ENCODE measurements around the gene DIP2C.
"Not testable (repeated sequence)": the region's sequence is repeated elsewhere in the genome, so short reads cannot be mapped to it uniquely, and the experiment has no call there.

DIP2C gene

DNA sequence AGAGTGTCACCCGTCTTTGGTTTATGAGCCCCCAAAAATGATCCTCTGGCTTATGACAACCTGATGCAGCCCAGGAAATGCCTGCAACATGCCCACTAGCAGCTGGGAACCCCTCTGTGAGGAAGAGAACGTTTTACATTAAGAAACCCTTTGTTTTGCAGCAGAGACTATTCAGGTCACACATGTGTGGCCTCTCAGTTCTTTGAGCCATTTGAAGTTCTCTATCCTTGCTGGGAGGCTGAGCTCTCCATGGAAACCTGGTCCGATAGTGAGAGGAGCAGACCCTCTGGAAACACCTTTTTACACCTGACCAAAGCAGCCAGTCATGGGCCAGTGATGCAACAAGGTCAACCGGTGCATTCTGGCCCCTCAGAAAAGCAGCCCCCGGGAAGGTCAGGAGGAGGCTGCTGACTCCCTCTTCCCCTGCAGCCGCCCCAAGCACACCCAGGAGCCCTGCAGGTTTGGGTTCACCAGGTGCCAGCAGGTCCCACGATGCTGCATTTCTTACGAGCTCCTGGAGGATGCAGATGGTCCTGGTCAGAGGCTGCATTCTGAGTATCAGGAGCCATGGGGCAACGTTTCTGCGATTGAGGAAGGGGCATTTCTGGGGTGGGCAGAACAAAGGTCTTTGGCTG is 419.9 kb downstream of the DIP2C start:
- TF ChIP-seq, protein P1, sequence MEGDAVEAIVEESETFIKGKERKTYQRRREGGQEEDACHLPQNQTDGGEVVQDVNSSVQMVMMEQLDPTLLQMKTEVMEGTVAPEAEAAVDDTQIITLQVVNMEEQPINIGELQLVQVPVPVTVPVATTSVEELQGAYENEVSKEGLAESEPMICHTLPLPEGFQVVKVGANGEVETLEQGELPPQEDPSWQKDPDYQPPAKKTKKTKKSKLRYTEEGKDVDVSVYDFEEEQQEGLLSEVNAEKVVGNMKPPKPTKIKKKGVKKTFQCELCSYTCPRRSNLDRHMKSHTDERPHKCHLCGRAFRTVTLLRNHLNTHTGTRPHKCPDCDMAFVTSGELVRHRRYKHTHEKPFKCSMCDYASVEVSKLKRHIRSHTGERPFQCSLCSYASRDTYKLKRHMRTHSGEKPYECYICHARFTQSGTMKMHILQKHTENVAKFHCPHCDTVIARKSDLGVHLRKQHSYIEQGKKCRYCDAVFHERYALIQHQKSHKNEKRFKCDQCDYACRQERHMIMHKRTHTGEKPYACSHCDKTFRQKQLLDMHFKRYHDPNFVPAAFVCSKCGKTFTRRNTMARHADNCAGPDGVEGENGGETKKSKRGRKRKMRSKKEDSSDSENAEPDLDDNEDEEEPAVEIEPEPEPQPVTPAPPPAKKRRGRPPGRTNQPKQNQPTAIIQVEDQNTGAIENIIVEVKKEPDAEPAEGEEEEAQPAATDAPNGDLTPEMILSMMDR (IDR thresholded peaks at IDR 0.05; ENCODE audit: borderline replicate concordance, control extremely low read depth, extremely low read depth, insufficient read depth, missing control alignments): no peak
- no peak for DNase-seq (ENCODE audit: low spot score)
- in situ Hi-C loops (cut with MboI; ENCODE audit: low sequenced_read_pairs, unreplicated experiment): no loop called here

DNA sequence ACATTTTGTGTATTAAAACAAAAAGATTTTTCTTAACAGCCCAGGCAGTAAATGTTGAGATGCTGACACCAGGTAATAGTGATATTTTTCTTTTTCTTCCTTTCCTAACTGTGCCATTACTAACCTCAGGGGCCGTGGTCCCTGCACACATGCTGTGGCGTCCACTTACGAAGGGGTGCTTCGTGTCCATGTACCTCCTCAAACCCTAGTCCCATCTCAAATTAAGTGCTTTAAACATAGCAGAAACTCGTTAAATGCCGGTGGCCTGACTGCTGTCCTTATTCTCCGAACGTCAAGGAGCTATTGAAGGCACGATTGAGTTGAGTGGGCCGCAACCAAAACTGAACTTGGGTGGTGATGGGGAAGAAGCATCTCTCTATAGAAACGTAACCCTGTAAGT is 421.8 kb downstream of the DIP2C start:
- TF ChIP-seq, protein P1 (IDR thresholded peaks at IDR 0.05; ENCODE audit: borderline replicate concordance, control extremely low read depth, extremely low read depth, insufficient read depth, missing control alignments): no peak
- DNase-seq (ENCODE audit: low spot score): no peak
- in situ Hi-C loops (cut with MboI; ENCODE audit: low sequenced_read_pairs, unreplicated experiment): no loop called here

DNA sequence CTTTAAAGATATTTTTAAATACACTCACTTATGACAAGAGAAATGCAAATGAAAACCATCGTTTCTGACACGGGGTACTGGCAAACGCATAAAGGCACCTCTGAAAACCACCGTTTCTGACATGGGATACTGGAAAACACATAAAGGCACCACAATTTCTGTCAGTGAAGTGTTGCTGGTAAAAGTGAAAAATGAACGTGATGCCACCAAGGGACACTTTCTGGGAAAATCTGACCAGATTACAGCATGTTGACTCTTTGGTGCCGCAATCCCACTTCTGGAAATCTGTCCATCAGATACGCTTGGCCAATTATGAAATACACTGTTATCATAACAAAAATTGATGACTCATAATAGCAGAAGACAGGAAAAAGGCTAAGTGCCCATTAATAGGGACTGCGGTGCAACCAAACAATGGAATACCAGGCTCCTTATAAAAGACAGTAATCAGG is 422.5 kb downstream of the DIP2C start:
- TF ChIP-seq, protein P1 (IDR thresholded peaks at IDR 0.05; ENCODE audit: borderline replicate concordance, control extremely low read depth, extremely low read depth, insufficient read depth, missing control alignments): no peak
- no peak for DNase-seq (ENCODE audit: low spot score)
- in situ Hi-C loops (cut with MboI; ENCODE audit: low sequenced_read_pairs, unreplicated experiment): no loop called here

DNA sequence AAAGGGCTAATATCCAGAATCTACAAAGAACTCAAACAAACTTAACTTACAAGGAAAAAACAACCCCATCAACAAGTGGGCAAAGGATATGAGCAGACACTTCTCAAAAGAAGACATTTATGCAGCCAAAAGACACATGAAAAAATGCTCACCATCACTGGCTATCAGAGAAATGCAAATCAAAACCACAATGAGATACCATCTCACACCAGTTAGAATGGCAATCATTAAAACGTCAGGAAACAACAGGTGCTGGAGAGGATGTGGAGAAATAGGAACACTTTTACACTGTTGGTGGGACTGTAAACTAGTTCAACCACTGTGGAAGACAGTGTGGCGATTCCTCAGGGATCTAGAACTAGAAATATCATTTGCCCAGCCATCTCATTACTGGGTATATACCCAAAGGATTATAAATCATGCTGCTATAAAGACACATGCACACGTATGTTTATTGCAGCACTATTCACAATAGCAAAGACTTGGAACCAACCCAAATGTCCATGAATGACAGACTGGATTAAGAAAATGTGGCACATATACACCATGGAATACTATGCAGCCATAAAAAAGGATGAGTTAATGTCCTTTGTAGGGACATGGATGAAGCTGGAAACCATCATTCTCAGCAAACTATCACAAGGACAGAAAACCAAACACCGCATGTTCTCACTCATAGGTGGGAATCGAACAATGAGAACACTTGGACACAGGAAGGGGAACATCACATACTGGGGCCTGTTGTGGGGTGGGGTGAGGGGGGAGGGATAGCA is 423.5 kb downstream of the DIP2C start:
- not testable (repeated sequence) for DNase-seq (ENCODE audit: low spot score)

DNA sequence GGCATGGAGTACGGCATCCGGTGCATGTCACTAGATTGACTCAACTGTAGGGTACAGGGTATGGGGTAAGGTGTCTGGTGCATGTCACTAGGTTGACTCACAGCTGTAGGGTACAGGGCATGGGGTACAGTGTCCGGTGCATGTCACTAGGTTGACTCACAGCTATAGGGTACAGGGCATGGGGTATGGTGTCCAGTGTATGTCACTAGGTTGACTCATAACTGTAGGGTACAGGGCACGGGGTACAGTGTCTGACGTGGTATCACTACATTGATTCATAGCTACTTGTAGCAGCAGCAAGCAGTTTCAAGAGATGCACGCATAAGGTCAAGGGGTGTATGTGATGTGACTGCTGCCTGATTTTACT is 424.4 kb downstream of the DIP2C start:
- DNase-seq (ENCODE audit: low spot score); in situ Hi-C loops (cut with MboI; ENCODE audit: low sequenced_read_pairs, unreplicated experiment): not testable (repeated sequence)

More for the DNA sequence above, 423.5 kb downstream of the DIP2C start:
- in situ Hi-C loops (cut with MboI; ENCODE audit: low sequenced_read_pairs, unreplicated experiment): not testable (repeated sequence)

DNA sequence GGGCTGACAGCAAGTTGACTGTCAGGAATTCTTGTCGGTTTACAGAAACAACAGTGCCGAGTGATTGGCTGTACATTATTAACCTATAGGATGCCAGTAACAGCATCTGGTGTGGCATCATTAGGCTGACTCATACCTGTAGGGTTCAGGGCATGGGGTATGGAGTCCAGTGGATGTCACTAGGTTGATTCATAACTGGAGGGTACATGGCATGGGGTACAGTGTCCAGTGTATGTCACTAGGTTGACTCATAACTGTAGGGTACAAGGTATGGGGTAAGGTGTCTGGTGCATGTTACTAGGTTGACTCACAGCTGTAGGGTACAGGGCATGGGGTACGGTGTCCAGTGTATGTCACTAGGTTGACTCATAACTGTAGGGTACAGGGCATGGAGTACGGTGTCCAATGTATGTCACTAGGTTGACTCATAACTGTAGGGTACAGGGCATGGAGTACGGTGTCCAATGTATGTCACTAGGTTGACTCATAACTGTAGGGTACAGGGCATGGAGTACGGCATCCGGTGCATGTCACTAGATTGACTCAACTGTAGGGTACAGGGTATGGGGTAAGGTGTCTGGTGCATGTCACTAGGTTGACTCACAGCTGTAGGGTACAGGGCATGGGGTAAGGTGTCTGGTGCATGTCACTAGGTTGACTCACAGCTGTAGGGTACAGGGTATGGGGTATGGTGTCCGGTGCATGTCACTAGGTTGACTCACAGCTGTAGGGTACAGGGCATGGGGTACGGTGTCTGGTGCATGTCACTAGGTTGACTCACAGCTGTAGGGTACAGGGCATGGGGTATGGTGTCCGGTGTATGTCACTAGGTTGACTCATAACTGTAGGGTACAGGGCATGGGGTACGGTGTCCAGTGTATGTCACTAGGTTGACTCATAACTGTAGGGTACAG is 425.1 kb downstream of the DIP2C start:
- DNase-seq (ENCODE audit: low spot score); in situ Hi-C loops (cut with MboI; ENCODE audit: low sequenced_read_pairs, unreplicated experiment): not testable (repeated sequence)

DNA sequence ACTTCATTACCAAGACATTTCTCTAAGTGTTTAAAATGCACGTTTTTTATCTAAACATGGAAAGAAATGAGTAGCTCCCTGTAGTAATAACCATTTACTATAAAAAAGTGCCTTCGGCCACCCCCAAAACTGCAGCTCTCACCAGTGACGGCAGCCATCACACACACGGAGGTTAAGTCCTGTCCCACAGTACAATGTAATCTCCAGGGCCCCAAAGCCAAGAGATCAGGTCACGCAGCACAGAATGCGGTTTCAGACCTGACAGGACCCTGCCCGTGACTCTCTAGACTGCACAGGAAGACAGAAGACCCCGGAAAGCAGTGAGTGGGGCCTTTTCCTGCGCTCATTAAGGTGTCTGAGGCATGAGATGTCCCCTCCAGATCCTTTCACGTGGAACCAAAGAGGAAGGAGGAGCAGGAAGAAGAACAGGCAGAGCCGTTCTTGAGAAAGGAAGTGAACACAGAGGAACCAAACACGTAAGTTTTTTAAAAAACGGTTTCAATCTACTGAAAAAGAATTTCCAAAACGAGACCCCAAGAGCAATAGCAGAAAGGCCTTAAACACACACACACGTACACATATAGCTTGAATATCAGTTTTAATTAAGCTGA is 428.5 kb downstream of the DIP2C start:
- in situ Hi-C loops (cut with MboI; ENCODE audit: low sequenced_read_pairs, unreplicated experiment): no loop called here
- TF ChIP-seq, protein P1 (IDR thresholded peaks at IDR 0.05; ENCODE audit: borderline replicate concordance, control extremely low read depth, extremely low read depth, insufficient read depth, missing control alignments): no peak
- DNase-seq (ENCODE audit: low spot score): no peak

Measured in GM13976 (cell line).